KG1 (cell line): ENCODE results near the gene FOXP4.

ENCODE experiments used
- DNase-seq: peaks from one replicate; lab custom pipeline; 2025; lab: John Stamatoyannopoulos, UW

Gene FOXP4

DNA sequence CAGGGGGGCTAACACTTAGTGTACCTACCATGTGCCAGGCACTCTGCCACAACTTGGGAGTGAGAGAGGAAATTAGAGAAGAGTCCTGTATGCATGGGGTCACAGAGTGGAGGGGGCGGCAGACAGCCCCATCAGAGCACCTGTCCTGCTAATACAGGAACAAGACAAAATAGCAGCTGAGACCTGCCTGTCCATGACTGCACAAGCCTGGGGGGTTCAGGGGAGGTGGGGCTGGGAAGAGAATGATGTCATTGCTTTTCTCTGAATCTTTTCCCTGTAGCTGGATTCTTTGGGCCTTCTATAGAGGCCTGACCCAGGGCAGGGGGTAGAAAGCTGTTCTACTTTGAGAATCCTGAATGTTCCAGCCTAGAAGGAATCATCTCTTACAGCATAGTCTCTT, 37.4 kb downstream of the FOXP4 start:
- DNase-seq: no peak

DNA sequence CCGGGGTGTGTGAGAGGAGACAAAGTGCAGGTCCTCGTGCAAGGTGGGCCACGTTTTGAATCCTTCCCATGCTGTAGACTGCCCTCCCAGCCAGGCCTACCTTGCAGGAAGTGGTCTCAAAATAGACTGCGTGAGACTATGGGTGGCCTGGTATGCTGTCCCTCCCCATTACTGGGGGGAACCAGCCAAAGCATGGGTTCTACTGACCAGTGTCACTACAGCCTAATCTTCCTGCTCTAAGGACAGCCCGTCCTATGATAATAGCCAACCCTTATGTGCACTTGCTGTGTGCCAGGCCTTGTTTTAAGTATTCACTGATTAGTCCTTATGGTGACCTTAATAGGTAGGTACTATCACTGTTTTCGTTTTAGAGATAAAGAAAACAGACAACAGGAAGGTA, 38.0 kb downstream of the FOXP4 start:
- DNase-seq: no peak

GRCh38 chr6:41584668-41585205, 38.6 kb downstream of the FOXP4 start:
- no peak for DNase-seq

DNA sequence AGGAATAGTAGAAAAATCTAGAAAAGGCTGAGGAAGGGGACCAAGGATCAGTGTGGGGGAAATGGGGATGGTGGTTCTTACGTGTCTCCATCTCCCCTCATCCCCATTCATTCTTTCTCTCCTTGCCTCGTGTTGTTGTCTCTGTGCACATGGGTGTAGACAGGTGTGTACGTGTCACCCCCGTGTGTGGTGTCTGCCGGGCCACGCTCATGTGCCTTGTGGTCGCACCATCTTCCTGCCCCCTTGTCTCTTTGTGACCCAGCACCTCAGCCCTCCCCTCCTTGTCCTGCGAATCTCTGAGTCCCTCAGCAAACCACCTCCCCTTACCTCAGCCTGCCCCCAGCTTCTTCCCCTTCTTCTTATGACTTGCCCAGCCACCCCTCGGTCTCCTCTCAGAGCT, 39.4 kb downstream of the FOXP4 start:
- DNase-seq: no peak

- DNase-seq: no peak
These were observed 40.2 kb downstream of the FOXP4 start for GRCh38 chr6:41586252-41587007.

DNA sequence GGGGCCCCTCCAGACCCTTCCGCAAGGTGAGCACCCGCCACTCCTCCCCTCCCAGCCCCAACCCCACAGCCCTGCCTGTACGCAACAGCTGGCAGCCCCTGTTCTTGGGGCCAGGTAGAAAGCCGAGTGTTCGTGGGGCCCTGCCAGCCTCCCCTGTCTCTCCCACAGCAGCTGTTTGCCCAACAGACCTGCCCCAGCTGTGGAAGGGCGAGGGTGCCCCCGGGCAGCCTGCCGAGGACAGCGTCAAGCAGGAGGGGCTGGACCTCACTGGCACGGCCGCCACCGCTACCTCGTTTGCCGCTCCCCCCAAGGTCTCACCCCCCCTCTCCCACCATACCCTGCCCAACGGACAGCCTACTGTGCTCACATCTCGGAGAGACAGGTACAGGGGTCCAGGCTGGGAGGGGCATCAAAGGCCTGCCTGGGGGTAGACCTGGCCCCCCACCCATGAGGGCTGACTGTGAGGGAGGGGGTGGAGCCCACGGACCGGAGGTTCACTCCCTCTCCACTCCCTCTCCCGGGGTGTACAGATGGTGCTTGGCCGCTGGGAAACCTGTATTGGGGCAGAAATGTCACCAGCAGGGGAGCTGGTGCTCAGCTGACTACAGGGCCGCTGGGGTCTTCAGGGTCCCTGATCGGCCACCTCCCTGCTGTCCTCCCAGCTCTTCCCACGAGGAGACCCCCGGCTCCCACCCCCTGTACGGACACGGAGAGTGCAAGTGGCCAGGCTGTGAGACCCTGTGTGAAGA, 41.1 kb downstream of the FOXP4 start:
- DNase-seq: no peak

GRCh38 chr6:41588111-41588510, 41.9 kb downstream of the FOXP4 start:
- no peak for DNase-seq

GRCh38 chr6:41589223-41589622, 43.0 kb downstream of the FOXP4 start:
- no peak for DNase-seq

DNA sequence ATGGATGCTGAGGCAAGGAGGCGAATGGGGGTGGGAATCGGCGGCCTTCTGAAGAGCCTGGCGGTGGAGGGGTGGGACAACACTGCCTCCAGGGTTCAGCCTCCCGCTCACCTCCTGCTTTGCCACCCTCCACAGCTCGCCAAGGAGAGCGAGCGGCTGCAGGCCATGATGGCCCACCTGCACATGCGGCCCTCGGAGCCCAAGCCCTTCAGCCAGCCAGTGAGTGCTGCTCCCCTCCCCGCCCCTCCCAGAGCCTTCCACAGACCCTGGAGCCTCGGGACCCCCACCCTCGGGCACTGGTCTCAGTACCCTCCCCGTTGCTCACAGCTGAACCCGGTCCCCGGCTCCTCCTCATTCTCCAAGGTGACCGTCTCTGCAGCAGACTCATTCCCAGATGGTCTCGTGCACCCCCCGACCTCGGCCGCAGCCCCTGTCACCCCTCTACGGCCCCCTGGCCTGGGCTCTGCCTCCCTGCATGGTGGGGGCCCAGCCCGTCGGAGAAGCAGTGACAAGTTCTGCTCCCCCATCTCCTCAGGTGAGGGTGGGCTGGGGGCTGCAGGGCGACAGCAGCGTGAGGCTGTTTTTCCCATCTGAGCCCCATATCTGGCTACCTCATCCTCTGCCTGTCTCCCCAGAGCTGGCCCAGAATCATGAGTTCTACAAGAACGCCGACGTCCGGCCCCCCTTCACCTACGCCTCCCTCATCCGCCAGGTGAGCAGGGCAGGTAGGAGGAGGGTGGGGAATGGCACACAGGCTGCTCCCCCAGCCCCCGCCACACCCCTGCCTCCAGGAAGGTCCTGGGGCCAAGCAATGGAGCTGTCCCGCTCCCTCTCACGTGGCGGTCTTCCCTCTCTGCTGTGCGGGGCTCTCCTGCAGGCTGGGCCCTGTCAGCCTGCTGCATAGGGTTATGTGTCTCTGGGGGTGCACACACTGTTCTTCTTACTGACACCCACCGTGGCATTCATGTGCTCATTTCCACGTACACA, 43.7 kb downstream of the FOXP4 start:
- no peak for DNase-seq

GRCh38 chr6:41591122-41591521, 44.9 kb downstream of the FOXP4 start:
- DNase-seq: no peak

DNA sequence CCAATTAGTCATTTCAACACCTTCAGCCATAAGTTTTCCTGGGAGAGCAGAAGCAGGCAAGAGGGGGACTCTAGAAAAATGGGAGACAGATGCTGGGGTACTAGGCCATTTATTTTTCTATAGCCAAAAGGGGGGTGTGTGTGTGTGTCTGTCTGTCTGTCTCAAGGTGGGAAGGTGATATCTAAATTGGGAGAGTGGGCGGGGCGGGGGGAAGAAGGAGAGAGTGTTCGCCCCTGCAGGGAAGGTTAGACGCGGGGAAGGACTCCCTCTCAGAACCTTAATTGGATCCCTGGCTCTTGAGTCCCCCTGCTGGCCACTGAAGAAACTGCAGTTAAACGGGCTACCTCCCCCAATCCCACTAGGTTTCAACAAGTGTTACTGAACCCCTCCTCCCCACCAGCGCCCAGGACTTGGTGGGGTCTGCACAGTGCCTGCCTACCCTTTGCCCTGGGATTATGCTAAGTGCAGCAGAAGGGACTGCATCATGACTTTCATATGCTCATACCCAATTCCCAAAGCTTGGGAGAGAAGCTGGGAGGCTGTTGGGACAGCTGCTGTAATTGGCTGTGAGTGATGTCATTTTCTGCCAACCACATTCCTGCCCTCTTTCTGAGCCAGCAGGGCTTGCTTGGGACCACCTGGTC, 45.8 kb downstream of the FOXP4 start:
- peak; percentile 12 for DNase-seq

- no peak for DNase-seq
These were observed 47.2 kb downstream of the FOXP4 start for GRCh38 chr6:41593406-41593805.

GRCh38 chr6:41593839-41594238, 47.7 kb downstream of the FOXP4 start:
- no peak for DNase-seq

DNA sequence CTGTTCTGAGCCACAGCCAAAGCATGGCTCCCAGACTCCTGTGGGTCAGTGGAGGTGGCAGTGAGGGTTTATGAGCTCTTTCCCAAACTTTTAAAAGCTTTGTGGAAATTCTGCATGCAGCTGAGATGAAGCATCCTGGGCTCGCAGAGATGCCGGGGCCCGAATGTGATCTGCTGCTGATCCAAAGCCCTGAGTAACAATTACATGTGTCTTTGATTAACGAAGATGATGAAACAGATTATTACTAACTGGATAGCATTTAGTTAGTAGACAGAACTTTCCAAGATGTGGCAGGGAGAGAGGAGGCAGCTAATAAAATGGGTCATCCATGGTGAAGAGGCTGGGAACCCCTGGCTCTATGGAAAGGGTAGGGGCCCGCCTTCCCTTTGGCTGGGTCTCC, 48.1 kb downstream of the FOXP4 start:
- no peak for DNase-seq

- DNase-seq: no peak
These were observed 48.6 kb downstream of the FOXP4 start for GRCh38 chr6:41594766-41595165.

DNA sequence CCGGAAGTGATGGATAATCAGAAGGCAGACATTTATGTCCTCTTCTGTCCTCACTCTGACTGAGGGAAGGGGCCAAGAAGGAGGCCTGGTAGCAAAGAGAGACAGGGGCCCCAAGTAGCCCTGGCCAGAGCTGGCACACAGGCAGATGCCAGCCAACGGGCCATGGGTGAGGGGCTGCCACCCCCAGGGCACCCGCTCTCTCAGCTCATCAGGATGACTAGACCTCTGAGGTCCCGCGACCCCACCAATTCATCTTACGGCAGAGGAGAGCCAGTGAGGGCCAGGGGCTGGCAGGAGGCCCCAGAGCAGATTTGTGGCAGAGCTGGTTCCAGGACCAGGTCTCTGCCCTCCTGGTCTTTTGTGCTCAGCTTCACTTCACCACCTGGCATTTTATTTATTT, 49.0 kb downstream of the FOXP4 start:
- DNase-seq: no peak

GRCh38 chr6:41596096-41596685, 50.0 kb downstream of the FOXP4 start:
- no peak for DNase-seq

DNA sequence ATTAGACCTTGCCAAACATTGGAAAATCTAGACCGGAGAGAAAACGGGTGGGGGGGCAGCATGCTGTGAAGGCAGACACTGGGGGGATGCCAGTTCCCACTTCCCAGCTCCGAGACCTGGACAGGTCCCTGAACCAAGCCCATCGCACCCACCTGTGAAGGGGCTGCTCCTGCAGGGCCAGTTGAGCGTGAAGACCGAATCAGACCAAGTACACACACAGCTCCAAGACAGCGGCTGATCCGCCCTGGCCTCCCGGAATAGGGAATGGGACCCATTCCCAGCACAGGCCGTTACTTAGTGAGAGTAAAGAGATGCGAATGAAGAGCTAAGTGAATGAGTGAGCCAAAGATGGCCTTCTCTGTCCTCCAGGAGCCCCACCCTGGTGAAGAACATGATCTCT, 50.6 kb downstream of the FOXP4 start:
- DNase-seq: no peak

DNA sequence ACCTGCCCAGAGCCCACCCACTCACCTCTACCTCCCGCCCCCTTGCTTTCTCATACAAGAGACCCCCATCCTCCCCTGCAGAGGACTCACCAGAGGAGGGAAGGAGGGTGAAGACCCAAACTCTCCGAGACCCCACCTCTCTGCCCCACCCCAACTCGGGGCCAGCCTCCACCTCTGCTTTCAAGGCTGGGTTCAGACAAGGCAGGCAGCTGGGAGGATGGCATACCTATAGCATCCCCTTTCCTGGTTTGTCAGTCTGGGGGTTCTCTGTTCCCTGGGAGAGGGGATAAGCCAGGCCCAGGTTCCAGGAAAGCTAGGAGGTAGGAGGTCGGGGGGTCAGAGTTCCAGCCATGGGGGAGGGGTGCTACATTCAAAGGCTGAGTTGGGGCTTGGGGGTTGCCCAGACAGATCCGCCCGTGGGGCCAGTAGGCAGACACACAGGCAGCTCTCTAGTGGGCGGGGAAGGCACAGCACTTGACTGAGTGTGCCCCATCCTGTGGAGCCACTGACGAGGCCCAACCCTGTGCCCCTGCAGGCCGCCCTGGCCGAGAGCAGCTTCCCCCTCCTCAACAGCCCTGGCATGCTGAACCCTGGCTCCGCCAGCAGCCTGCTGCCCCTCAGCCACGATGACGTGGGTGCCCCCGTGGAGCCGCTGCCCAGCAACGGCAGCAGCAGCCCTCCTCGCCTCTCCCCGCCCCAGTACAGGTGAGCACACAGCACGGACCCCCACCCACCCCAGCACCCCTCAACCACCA, 51.2 kb downstream of the FOXP4 start:
- no peak for DNase-seq

GRCh38 chr6:41598670-41599014, 52.5 kb downstream of the FOXP4 start:
- DNase-seq: no peak
